OCI-LY3 (cell line): ENCODE results near the gene DCLK1.

ENCODE experiments used
- H2AFZ ChIP-seq: fragments of 200-600, 300-600 bp; shearing (Covaris generic); 2 replicates; pipeline ENCODE4 v1.6.0; 2014; ENCODE audit warnings: antibody characterized with exemption, low read depth, low read length
- H3K27ac ChIP-seq: fragments of 200-600, 300-600 bp; sonication (generic); 2 replicates; pipeline ENCODE4 v1.5.1; 2014; ENCODE audit warnings: mild to moderate bottlenecking, low read length, moderate library complexity, mixed read lengths
- H3K27me3 ChIP-seq: fragments of 200-600, 300-600 bp; sonication (generic); 2 replicates; pipeline ENCODE4 v1.6.1; 2014; ENCODE audit warnings: low read depth, low read length, mixed read lengths
- H3K36me3 ChIP-seq: fragments of 200-600, 300-600 bp; sonication (generic); replicated peaks from 2 replicates; pipeline ENCODE3; 2014; ENCODE audit warnings: low read depth, low read length, mixed read lengths
- H3K4me1 ChIP-seq: fragments of 300-600, 200-600 bp; sonication (generic); 2 replicates; pipeline ENCODE4 v1.6.1; 2014; ENCODE audit warnings: low read length, mixed read lengths
- H3K4me2 ChIP-seq: fragments of 200-600, 300-600 bp; sonication (generic); 2 replicates; pipeline ENCODE4 v1.6.1; 2014; ENCODE audit warnings: low read length, mixed read lengths
- H3K4me3 ChIP-seq: fragments of 300-600, 200-600 bp; sonication (generic); 2 replicates; pipeline ENCODE4 v1.5.1; 2014; ENCODE audit warnings: antibody characterized with exemption, mild to moderate bottlenecking, low read length, moderate library complexity
- H3K79me2 ChIP-seq: fragments of 300-600, 200-600 bp; shearing (Covaris generic); 2 replicates; pipeline ENCODE4 v1.6.1; 2014; ENCODE audit warnings: mild to moderate bottlenecking, low read length, mixed read lengths
- H3K9ac ChIP-seq: fragments of 300-600, 200-600 bp; shearing (Covaris generic); 2 replicates; pipeline ENCODE4 v1.6.0; 2014; ENCODE audit warnings: mild to moderate bottlenecking, low read length, moderate library complexity
- H3K9me3 ChIP-seq: fragments of 200-600, 300-600 bp; shearing (Covaris generic); 2 replicates; pipeline ENCODE4 v1.6.1; 2014; ENCODE audit warnings: low read length, mixed read lengths; ENCODE audit not compliant: insufficient read depth
- H4K20me1 ChIP-seq: fragments of 200-600, 300-600 bp; sonication (generic); 2 replicates; pipeline ENCODE4 v1.6.1; 2016; ENCODE audit warnings: low read length, mixed read lengths; ENCODE audit not compliant: insufficient read depth
- CTCF ChIP-seq: fragments of 200-600, 300-600 bp; sonication (generic); IDR thresholded peaks from 2 replicates; pipeline ENCODE4 v1.5.1; 2014; ENCODE audit warnings: antibody characterized with exemption, low read length, low read depth
- EZH2phosphoT487 ChIP-seq: fragments of 200-600 bp; shearing (Covaris generic); IDR thresholded peaks from 2 replicates; pipeline ENCODE4 v1.6.1; 2018; ENCODE audit warnings: antibody characterized with exemption, mixed run types, low read depth

Gene DCLK1

GRCh38 chr13:36129539-36129938 lies 1.6 kb downstream of the DCLK1 start:
- TF ChIP-seq CTCF: no peak
- no peak for TF ChIP-seq EZH2phosphoT487
- Histone ChIP-seq H3K36me3 (no peaks in the 10 kb centered on the region), H3K79me2 (no peaks in the 10 kb centered on the region), H3K4me1 (no peaks in the 10 kb centered on the region), H3K4me2 (no peak overlapping the region), H3K27me3 (no peaks in the 10 kb centered on the region), H3K9me3 (no peaks in the 10 kb centered on the region), H3K9ac (no peak overlapping the region), H4K20me1 (no peaks in the 10 kb centered on the region), H2AFZ (no peak overlapping the region), H3K4me3 (no peak overlapping the region), H3K27ac (no peak overlapping the region)

- Histone ChIP-seq H2AFZ (no peak overlapping the region), H3K9ac (no peak overlapping the region), H3K9me3 (no peaks in the 10 kb centered on the region), H3K27me3 (no peaks in the 10 kb centered on the region), H3K4me2 (no peak overlapping the region), H3K4me3 (no peak overlapping the region), H3K36me3 (no peaks in the 10 kb centered on the region), H3K27ac (no peak overlapping the region), H3K4me1 (no peaks in the 10 kb centered on the region), H4K20me1 (no peaks in the 10 kb centered on the region), H3K79me2 (no peaks in the 10 kb centered on the region)
- TF ChIP-seq CTCF: no peak
- no peak for TF ChIP-seq EZH2phosphoT487
Observed at GRCh38 chr13:36126491-36126890, 4.7 kb downstream of the DCLK1 start.

- TF ChIP-seq CTCF (no peak), EZH2phosphoT487 (no peak)
- no peaks in the 10 kb centered on the region for H3K4me1 ChIP-seq
- H3K79me2 ChIP-seq: no peaks in the 10 kb centered on the region
- no peak overlapping the region for H2AFZ ChIP-seq
- no peaks in the 10 kb centered on the region for H3K36me3 ChIP-seq
- H4K20me1 ChIP-seq: no peaks in the 10 kb centered on the region
- H3K9ac ChIP-seq: no peak overlapping the region
- no peak overlapping the region for H3K27ac ChIP-seq
- no peak overlapping the region for H3K4me3 ChIP-seq
- H3K9me3 ChIP-seq: no peaks in the 10 kb centered on the region
- no peak overlapping the region for H3K4me2 ChIP-seq
- H3K27me3 ChIP-seq: no peaks in the 10 kb centered on the region
Observed at GRCh38 chr13:36125841-36126240, 5.3 kb downstream of the DCLK1 start.

GRCh38 chr13:36124236-36124822 lies 6.9 kb downstream of the DCLK1 start:
- Histone ChIP-seq H3K36me3 (no peaks in the 10 kb centered on the region), H3K4me2 (no peak overlapping the region), H3K79me2 (no peaks in the 10 kb centered on the region), H2AFZ (no peak overlapping the region), H3K4me1 (no peaks in the 10 kb centered on the region), H3K4me3 (no peak overlapping the region), H3K27me3 (no peaks in the 10 kb centered on the region), H3K27ac (no peak overlapping the region), H4K20me1 (no peaks in the 10 kb centered on the region), H3K9ac (no peak overlapping the region), H3K9me3 (no peaks in the 10 kb centered on the region)
- TF ChIP-seq EZH2phosphoT487 (no peak), CTCF (no peak)
